ENCODE measurements around the gene PCNX1.

Gene PCNX1

DNA sequence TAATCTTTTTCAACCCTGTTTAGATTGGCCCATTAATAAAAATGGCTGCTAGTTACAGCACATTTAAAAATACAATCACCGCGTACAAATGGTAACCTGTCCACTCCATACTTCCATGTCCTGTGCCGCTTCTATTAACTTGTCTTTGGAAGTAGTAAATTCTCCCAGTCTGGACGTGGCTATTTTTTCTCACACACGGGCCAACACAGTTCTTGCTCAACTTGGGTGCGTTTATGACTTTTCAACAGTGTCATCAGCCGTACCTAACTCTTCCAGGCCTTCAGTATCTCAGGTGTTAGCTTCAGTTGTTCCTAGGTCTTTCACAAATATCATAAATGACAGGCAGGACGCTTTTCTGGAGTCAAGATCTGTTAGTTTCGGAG is 475 bp upstream of the PCNX1 start:
- TF ChIP-seq, protein P1, sequence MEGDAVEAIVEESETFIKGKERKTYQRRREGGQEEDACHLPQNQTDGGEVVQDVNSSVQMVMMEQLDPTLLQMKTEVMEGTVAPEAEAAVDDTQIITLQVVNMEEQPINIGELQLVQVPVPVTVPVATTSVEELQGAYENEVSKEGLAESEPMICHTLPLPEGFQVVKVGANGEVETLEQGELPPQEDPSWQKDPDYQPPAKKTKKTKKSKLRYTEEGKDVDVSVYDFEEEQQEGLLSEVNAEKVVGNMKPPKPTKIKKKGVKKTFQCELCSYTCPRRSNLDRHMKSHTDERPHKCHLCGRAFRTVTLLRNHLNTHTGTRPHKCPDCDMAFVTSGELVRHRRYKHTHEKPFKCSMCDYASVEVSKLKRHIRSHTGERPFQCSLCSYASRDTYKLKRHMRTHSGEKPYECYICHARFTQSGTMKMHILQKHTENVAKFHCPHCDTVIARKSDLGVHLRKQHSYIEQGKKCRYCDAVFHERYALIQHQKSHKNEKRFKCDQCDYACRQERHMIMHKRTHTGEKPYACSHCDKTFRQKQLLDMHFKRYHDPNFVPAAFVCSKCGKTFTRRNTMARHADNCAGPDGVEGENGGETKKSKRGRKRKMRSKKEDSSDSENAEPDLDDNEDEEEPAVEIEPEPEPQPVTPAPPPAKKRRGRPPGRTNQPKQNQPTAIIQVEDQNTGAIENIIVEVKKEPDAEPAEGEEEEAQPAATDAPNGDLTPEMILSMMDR (IDR thresholded peaks at IDR 0.05; ENCODE audit: insufficient read depth, missing control alignments): no peak
- DNase-seq (ENCODE audit: insufficient read length, low spot score) (no peak), FAIRE-seq (no peak)

DNA sequence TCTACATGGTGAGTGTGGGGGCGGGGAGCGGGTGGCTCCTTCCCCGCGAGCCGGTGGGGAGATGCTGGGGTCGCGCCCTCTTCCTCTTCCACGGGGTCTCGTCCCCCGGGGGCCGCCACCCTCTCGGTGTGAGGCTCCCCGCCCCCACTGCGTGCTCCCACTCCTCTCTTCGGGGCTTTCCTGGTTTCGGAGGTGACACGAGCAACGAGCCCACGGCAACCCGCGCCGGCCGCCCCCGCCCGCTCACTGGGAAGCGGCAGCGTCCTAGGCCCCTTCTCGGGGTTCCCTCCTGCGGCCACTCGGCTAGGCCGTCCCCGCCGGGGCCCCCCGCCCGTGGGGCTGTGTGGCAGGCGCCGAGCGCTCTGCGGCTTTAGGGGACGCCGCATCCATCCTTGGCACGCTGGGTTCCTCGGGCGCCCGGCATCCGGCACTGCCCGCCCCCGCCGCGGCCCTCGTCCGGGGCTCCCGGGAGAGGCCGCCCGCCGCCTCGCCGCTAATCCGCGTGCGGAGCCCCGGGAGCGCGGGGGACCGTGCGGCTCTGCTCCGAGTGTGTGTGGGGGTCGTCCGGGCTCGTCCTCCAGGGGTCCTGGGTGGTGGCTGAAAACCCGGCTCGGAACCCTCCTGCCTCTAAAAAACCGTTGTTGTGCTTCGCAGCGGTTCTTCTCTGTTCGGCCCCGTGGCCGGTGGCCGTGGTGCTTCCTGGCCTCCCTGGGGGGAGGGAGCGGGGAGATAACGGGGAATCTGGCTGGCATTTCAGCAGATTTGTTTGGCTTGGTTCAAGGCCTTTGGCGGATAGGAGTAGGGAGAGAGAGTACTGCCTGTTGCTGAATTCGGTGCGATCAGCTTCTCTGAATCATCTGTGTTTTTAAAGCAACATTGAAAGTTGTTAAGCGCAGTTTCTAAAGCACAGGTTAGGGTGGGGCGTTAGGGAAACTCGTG is 1.0 kb downstream of the PCNX1 start:
- TF ChIP-seq, protein P1 (IDR thresholded peaks at IDR 0.05; ENCODE audit: insufficient read depth, missing control alignments): no peak
- no peak for DNase-seq (ENCODE audit: insufficient read length, low spot score)
- no peak for FAIRE-seq

DNA sequence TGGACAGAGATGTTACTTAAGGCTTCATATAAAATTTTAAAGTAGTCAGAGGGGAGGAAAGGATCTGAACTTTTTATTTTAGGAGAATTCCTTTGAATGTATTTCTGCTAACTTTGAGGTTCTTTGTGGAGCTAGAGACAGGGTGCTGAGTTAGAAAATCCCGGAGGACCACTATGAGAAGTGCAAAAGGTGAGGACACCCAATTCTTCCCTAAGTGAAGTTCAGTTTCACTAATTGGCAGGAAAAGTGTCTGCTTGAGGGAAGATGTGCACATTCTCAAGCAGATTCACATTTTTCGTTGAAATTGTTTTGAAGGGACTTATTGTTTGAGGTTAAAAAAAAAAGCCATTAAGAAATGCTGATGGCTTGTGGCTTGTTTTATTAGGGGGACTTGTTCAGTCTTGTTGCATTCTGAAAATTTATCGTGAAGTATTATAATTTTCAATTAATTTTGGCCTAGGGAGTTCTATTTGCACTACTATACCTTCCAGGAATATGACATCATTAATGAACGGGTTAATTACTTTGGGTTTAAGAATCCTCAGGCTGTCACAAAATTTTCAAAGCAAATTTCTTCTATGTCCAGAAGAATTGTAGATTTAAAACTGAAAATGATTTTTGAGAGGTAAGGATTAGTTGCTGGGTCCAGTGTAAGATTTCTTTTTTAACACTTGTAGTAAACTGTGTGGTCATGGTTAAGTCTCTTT is 1.8 kb downstream of the PCNX1 start:
- DNase-seq (ENCODE audit: insufficient read length, low spot score) (no peak), FAIRE-seq (no peak)
- TF ChIP-seq, protein P1 (IDR thresholded peaks at IDR 0.05; ENCODE audit: insufficient read depth, missing control alignments): no peak

DNA sequence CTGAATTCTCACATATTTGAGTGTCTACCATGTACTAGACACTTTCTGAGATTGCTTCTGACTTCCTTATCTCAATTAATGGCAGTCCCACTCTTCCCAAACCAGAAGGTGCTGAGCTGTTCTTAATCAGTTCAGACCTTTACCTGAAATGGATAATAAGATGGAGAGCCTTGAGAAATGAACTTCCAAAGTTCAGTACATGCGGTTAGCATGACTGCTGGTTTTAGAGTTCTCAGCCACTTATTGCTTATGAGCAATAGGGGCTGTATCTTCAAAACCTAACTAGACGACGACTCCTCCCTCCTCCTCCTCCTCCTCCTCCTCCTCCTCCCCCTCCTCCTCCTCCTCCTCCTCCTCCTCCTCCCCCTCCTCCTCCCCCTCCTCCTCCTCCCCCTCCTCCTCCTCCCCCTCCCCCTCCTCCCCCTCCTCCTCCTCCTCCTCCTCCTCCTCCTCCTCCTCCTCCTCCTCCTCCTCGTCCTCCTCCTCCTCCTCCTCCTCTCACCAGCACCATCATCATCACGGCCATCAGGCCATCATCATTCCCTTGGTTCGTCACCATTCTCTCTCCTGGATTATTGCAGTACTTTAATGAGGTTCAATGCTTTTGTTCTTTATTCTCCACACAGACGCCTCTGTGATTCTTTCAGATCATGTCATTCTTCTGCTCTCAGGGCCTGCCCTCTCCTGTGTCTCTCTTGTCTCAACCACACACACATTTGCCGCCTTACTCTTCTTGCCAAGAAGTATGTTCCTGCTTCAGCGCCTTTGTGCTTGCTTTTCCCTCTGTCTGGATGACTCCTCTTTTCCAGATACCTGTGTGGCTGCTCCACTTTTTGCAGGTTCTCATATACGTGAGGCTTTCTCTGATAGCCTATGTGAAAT is 2.7 kb downstream of the PCNX1 start:
- FAIRE-seq: no peak
- TF ChIP-seq, protein P1 (IDR thresholded peaks at IDR 0.05; ENCODE audit: insufficient read depth, missing control alignments): no peak
- no peak for DNase-seq (ENCODE audit: insufficient read length, low spot score)

DNA sequence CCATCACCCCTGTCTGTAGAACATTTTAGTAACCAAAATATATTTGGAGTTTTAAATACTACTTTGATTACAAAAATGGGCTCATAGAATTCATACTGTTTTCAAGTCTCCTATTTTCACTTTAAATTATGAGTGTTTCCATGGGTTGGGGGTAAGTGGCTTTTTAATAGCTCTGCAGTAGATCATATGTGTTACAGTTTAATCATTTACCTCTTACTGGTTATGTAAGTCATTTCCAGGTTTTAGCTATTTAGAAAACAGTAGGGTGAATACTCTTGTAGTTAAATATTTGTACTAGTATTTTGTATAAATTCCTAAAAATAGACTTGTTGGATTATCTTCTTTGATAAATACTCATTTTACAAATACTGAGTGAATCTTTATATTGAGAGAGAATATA is 8.2 kb downstream of the PCNX1 start:
- TF ChIP-seq, protein P1 (IDR thresholded peaks at IDR 0.05; ENCODE audit: insufficient read depth, missing control alignments): no peak
- FAIRE-seq: no peak
- no peak for DNase-seq (ENCODE audit: insufficient read length, low spot score)

DNA sequence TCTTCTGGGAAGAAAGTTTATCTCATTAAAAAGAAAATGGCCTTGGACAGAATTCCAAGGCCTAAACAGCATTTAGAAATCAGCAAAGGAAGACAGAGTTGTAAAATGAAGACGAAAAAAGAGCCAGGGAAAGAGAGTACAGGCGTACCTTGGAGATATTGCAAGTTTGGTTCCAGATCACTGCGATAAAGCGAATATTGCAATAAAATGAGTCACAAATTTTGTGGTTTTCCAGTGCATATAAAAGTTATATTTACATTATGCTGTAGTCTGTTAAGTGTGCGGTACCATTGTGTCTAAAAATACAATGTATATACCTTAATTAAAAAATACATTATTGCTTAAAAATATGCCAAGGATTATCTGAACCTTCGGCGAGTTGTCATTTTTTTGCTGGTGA is 9.0 kb downstream of the PCNX1 start:
- no peak for FAIRE-seq
- TF ChIP-seq, protein P1 (IDR thresholded peaks at IDR 0.05; ENCODE audit: insufficient read depth, missing control alignments): no peak
- DNase-seq (ENCODE audit: insufficient read length, low spot score): no peak
